G401 (cell line): ENCODE measurements around the gene ASPA. TPM values are rescaled to one million over a fixed set of nuclear protein-coding genes. Genes with fewer than 3 reads are reported as not detected.

Experiments
- DNase-seq: peaks from one replicate; pipeline ENCODE4 v3.0.0-alpha.2; 2015; ENCODE audit warnings: low spot score
- in situ Hi-C: cut with HindIII; loops from 2 replicates; pipeline ENCODE4 v1.10.0; 2016; ENCODE audit warnings: low sequenced_read_pairs, mixed read lengths
- total RNA-seq: library from RNA; depleted of rRNA; stranded (reverse); fragments of >200 nt; shearing (Covaris generic); gene quantifications from 2 replicates; pipeline ENCODE4 v1.2.3, GENCODE V29; 2014

The ASPA gene
- total RNA-seq, 1 experiment from 2014 or later = not detected

DNA sequence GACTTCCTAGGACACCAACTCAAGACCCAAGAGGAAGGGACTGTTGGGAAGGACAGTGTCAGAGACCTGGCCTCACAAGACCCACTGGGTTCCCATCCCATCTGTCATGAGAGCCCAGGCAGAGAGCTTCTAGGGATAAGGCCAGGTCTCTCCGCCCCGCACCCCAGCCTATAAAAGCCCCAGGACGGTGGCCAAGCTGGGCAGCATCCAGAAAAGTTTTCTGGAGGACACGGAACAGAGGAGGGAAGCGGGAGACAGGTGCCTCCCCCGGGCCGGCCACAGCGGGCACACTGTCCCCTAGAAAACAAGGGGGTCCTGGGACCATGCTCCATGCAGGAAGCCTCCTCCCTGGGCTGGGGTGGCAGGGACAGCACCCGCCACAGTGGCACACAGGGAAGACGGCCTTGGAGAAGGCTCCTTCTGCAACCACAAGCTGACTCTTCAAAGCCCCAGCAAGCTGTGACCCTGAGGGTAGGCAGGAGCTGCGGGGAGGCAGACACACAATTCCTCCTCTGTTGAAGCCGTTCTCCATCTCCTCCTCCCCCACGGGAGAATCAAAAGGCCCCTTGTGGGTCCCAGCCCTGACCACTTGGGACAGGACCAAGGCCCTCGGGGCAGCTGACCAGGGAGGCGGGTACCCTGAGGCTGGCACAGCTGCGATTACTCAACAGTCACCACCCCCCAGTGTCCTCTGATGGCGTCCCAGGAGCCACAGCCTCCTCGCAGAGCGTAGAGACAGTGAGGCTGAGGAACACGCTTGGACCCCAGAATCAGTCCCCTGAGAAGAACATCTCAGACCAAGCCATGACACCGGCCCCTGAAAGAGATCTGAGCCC, 55.7 kb downstream of the ASPA start:
- peak; percentile 40 for DNase-seq
- in situ Hi-C loops = no loop called here

- in situ Hi-C loops = no loop called here
- DNase-seq = no peak
These were observed 56.5 kb downstream of the ASPA start for GRCh38 chr17:3532106-3532858.

- in situ Hi-C loops = no loop called here
- DNase-seq = no peak
These were observed 57.0 kb downstream of the ASPA start for GRCh38 chr17:3532859-3533142.

GRCh38 chr17:3533752-3534151, 58.0 kb downstream of the ASPA start:
- DNase-seq = no peak
- in situ Hi-C loops = no loop called here

DNA sequence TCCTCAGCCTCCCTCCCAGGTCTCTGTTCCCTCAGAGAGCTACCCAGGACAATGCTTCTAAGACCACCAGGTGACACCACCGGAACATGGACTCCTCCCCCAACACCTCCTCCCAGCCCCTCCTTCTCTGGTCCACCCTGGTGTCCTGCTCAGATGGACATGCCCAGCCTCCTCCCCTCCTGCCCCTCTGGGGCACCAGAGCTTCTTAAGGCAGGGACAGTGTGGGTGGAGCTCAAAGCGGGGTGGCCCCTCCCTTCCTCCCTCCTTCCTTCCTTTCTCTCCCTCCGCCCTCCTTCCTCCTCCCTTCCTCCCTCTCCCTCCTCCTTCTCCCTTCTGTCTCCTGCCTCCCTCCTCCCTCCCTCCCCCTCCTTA, 59.1 kb downstream of the ASPA start:
- in situ Hi-C loops = no loop called here
- DNase-seq = peak; percentile 63

GRCh38 chr17:3535253-3535995, 59.6 kb downstream of the ASPA start:
- in situ Hi-C loops = no loop called here
- peak; percentile 72 for DNase-seq

- no peak for DNase-seq
- in situ Hi-C loops = no loop called here
These were observed 60.9 kb downstream of the ASPA start for GRCh38 chr17:3536716-3537115.

DNA sequence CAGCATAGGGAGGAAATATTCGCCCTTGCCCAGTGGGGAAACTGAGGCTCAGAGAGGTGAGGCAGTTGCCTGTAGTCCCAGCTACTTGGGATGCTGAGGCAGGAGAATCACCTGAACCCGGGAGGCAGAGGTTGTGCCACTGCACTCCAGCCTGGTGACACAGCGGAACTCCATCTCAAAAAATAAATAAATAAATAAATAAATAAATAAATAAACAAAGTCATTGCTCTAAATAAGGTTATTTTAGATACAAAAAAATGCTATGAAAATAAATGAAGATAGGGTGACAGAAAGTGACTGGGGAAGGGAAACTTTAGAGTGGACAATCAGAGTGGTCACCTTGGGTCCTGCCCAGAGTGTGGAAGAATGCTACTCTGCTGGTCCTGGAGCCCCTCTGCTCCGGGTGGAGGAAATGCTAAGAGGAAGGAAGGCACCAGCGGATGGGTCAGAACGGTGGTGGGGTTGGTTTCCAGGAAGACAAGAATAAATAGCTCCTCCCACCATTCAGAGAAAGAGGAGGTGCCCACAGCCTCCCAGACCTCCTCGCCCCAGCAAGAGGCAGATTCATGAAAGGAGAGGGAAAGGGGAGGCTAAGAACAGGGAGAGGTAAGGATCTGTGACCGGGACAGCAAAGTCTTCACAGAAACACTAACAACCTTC, 64.2 kb downstream of the ASPA start:
- in situ Hi-C loops = no loop called here
- DNase-seq = no peak

GRCh38 chr17:3542410-3543088, 66.8 kb downstream of the ASPA start:
- in situ Hi-C loops = no loop called here
- no peak for DNase-seq

DNA sequence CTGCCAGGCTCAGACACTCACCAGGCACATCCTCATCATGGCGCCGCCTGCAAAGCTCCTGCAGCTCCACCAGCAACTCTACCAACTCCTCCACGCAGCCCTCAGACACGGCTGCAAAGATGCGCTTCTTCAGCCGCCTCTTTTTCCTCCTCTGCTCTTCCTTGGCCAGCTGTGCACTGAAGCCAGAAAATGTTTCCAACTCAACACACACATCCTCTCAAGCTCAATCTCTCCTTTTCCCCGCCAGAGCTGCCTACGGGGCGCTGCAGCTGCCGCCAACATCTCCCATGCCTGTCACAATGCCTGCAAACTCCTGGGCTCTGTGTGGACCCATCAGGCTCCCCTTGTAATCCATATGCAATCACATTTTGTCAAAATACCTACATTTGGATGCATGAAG, 67.7 kb downstream of the ASPA start:
- no peak for DNase-seq
- in situ Hi-C loops = no loop called here

DNA sequence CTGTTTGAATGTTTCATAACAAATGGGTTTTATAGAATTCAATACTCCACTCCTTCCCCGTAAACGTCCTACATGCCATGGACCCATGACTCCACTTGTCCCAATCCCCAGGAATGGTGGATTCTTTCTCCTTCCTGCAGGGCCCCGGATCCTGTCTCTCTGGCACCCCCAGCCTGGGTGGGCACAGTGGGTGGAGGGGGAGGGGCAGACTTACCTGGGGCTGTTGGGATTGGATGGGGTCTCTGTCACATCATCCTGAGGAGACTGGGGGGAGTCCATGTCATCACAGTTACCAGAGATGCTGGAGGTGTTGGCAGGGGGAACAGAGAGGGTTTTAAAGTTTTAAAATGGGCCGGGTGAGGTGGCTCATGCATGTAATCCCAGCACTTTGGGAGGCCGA, 68.6 kb downstream of the ASPA start:
- DNase-seq = no peak
- in situ Hi-C loops = no loop called here

- in situ Hi-C loops = no loop called here
- no peak for DNase-seq
These were observed 69.4 kb downstream of the ASPA start for GRCh38 chr17:3545151-3545550.

DNA sequence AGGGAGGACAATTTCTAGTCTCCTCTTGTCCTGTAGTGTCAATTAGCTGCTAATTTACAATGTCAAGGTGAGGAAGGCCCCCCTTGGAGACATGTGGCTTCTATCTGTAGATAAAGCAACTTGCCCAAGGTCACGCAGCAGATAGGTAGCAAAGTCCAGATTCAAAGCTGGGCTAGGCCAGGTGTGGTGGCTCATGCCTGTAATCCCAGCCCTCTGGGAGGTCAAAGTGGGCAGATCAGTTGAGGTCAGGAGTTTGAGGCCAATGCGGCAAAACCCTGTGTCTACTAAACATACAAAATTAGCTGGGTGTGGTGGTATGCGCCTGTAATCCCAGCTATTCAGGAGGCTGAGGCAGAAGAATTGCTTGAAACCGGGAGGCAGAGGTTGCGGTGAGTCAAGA, 70.7 kb downstream of the ASPA start:
- in situ Hi-C loops = no loop called here
- DNase-seq = no peak

DNA sequence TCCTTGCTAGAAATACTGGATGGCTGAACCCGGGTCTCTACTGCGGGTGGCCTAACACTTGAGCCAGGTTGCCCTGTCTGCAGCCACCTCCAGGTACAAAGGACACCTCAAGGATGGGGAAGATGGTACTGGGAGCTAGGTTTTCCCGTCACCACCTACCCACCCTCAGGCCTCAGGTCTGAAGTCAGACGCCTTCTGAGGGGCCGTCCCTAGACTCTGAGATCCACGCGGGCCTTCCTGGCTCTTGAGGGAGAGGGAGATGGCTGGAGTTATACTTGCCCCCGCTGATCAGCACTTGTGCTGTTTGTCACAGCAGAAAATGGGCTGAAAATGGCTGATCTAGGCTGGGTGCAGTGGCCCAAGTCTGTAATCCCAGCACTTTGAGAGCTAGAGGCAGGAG, 71.2 kb downstream of the ASPA start:
- no peak for DNase-seq
- in situ Hi-C loops = no loop called here

- in situ Hi-C loops = no loop called here
- no peak for DNase-seq
These were observed 71.8 kb downstream of the ASPA start for GRCh38 chr17:3547628-3548027.

DNA sequence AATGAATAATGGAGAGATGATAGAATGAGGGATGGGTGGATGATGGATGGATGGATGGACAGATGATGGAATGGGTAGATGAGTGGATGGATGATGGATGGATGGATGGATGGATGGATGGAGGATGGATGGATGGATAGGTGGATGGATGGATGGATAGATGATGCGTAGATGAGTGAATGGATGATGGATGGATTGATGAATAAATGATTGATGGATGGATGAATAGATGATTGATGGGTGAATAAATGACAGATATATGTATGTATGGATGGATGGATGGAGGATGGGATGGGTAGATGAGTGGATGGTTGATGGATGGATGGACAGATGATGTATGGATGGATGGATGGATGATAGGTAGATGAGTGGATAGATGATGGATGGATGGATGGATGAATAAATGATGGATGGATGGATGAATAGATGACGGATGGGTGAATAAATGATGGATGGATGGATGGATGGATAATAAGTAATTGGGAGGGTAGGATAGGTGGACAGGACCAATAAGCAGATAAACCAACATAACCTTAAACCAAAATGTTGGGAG, 73.9 kb downstream of the ASPA start:
- DNase-seq = no peak
- in situ Hi-C loops = no loop called here

- no peak for DNase-seq
- in situ Hi-C loops = no loop called here
These were observed 75.4 kb downstream of the ASPA start for GRCh38 chr17:3551189-3551588.

- in situ Hi-C loops = no loop called here
- DNase-seq = no peak
These were observed 77.1 kb downstream of the ASPA start for GRCh38 chr17:3552916-3553315.
